Measurements from ENCODE around the gene HCFC1R1. TPM values are rescaled to one million over a fixed set of nuclear protein-coding genes. Genes with fewer than 3 reads are reported as not detected.
A peak's percentile ranks its signal among the peaks of the same experiment; 100 is the strongest.

The HCFC1R1 gene
- total and polyA plus RNA-seq, 2 donors (not counting 1 experiment from before 2014, with no cell fraction given) = 17.9 to 24.8 TPM

- Histone ChIP-seq H3K4me2 (replicated peaks; ENCODE audit: low read depth, low read length, poor library complexity, severe bottlenecking) (peak overlapping the region; percentile 76), H3K27me3 (replicated peaks in 1 of 4; ENCODE audit: control extremely low read depth in 1 of 4, control insufficient read depth in 3 of 4, insufficient read depth in 4 of 4, low read length in 3 of 4) (peaks cover 0 to 22% (median 10%) of the 10 kb centered on the region in 4 experiments), H3K4me1 (ENCODE audit: control insufficient read depth in 2 of 2, insufficient read depth in 2 of 2, low read length in 2 of 2) (peaks cover 25 to 28% of the 10 kb centered on the region in 2 donors), H3K4me3 (ENCODE audit: control extremely low read depth in 1 of 5, extremely low read depth in 1 of 5, insufficient read depth in 1 of 5, low read depth in 2 of 5, low read length in 4 of 5) (peak overlapping the region in 1 of 5 experiments; percentile 44), H3K36me3 (replicated peaks in 1 of 2; ENCODE audit: control extremely low read depth in 1 of 2, control insufficient read depth in 1 of 2, extremely low read depth in 1 of 2, insufficient read depth in 2 of 2, low read length in 1 of 2) (no peaks in the 10 kb centered on the region), H3K9ac (ENCODE audit: low read length) (no peak overlapping the region), H4K20me1 (ENCODE audit: control insufficient read depth, insufficient read depth, low read length, poor library complexity, severe bottlenecking) (no peaks in the 10 kb centered on the region), H3K9me3 (ENCODE audit: control extremely low read depth in 1 of 3, control insufficient read depth in 2 of 3, insufficient read depth in 1 of 3, low read length in 2 of 3) (peaks cover 0 to 14% (median 0%) of the 10 kb centered on the region in 3 donors), H2AFZ (ENCODE audit: insufficient read depth, low read depth, low read length, poor library complexity, severe bottlenecking) (no peak overlapping the region), H3K27ac (ENCODE audit: low read length in 2 of 2) (no peak overlapping the region), H3K79me2 (ENCODE audit: control insufficient read depth, insufficient read depth, low read length) (no peaks in the 10 kb centered on the region)
- ChIA-PET POLR2A (no interaction called here), CTCF (interaction anchor here (1.2 to 9.6 kb wide), 3 partner anchors 15 to 26 kb away, joined by 4 to 213 read pairs (median 8); partner anchors contain the start of genes HCFC1R1 and THOC6)
- TF ChIP-seq EZH2 (IDR thresholded peaks at IDR 0.05; ENCODE audit: borderline replicate concordance, insufficient read depth, low read depth, low read length, poor library complexity, severe bottlenecking) (no peak), CTCF (IDR thresholded peaks at IDR 0.05) (no peak)
- intact Hi-C loops (cut with micrococcal nuclease) = no loop called here
- Mint-ChIP-seq H3K27ac (no peak overlapping the region), H3K4me3 (no peak overlapping the region), H3K27me3 (peaks cover 9% of the 10 kb centered on the region), H3K4me1 (peaks cover 25% of the 10 kb centered on the region), H3K9me3 (ENCODE audit: insufficient read depth) (no peaks in the 10 kb centered on the region)
- DNase-seq = no peak
- 97% methylated on average over 3 of the region's 4 CpGs for WGBS (ENCODE audit: insufficient coverage)
- no peak for ATAC-seq (ENCODE audit: low read depth)
These were observed 15.1 kb downstream of the HCFC1R1 start for GRCh38 chr16:3008690-3009037.

- peaks cover 0 to 22% (median 10%) of the 10 kb centered on the region in 4 experiments for H3K27me3 ChIP-seq (replicated peaks in 1 of 4; ENCODE audit: control extremely low read depth in 1 of 4, control insufficient read depth in 3 of 4, insufficient read depth in 4 of 4, low read length in 3 of 4)
- peak overlapping the region; percentile 58 for H2AFZ ChIP-seq (ENCODE audit: insufficient read depth, low read depth, low read length, poor library complexity, severe bottlenecking)
- H3K9ac ChIP-seq (ENCODE audit: low read length) = peak overlapping the region; percentile 32
- H3K9me3 ChIP-seq (ENCODE audit: control extremely low read depth in 1 of 3, control insufficient read depth in 2 of 3, insufficient read depth in 1 of 3, low read length in 2 of 3) = peaks cover 0 to 18% (median 0%) of the 10 kb centered on the region in 3 donors
- H3K4me1 Mint-ChIP-seq = peaks cover 26% of the 10 kb centered on the region
- ChIA-PET POLR2A (no interaction called here), CTCF (interaction anchor here (0.9 to 9.6 kb wide), 5 partner anchors 16 to 121 kb away, joined by 3 to 213 read pairs (median 6); partner anchors contain the start of genes HCFC1R1 and THOC6)
- peak overlapping the region; percentile 58 for H3K4me3 Mint-ChIP-seq
- no peaks in the 10 kb centered on the region for H3K79me2 ChIP-seq (ENCODE audit: control insufficient read depth, insufficient read depth, low read length)
- peaks cover 9% of the 10 kb centered on the region for H3K27me3 Mint-ChIP-seq
- peaks cover 25 to 32% of the 10 kb centered on the region in 2 donors for H3K4me1 ChIP-seq (ENCODE audit: control insufficient read depth in 2 of 2, insufficient read depth in 2 of 2, low read length in 2 of 2)
- H3K4me3 ChIP-seq (ENCODE audit: control extremely low read depth in 1 of 5, extremely low read depth in 1 of 5, insufficient read depth in 1 of 5, low read depth in 2 of 5, low read length in 4 of 5) = peak overlapping the region in 2 of 5 experiments; percentile 37 to 44
- no peaks in the 10 kb centered on the region for H3K36me3 ChIP-seq (replicated peaks in 1 of 2; ENCODE audit: control extremely low read depth in 1 of 2, control insufficient read depth in 1 of 2, extremely low read depth in 1 of 2, insufficient read depth in 2 of 2, low read length in 1 of 2)
- no peak overlapping the region for H3K27ac ChIP-seq (ENCODE audit: low read length in 2 of 2)
- 2% methylated on average over 10 of the region's 17 CpGs for WGBS (ENCODE audit: insufficient coverage)
- H3K9me3 Mint-ChIP-seq (ENCODE audit: insufficient read depth) = no peaks in the 10 kb centered on the region
- DNase-seq = peak; percentile 49
- H4K20me1 ChIP-seq (ENCODE audit: control insufficient read depth, insufficient read depth, low read length, poor library complexity, severe bottlenecking) = no peaks in the 10 kb centered on the region
- no peak for TF ChIP-seq CTCF (IDR thresholded peaks at IDR 0.05)
- no peak for TF ChIP-seq EZH2 (IDR thresholded peaks at IDR 0.05; ENCODE audit: borderline replicate concordance, insufficient read depth, low read depth, low read length, poor library complexity, severe bottlenecking)
- intact Hi-C loops (cut with micrococcal nuclease) = no loop called here
- H3K4me2 ChIP-seq (replicated peaks; ENCODE audit: low read depth, low read length, poor library complexity, severe bottlenecking) = peak overlapping the region; percentile 76
- no peak for ATAC-seq (ENCODE audit: low read depth)
- H3K27ac Mint-ChIP-seq = no peak overlapping the region
These were observed 15.6 kb downstream of the HCFC1R1 start for GRCh38 chr16:3007957-3008689.
